Activated CD4-positive, alpha-beta T cell treated with anti-CD3 and anti-CD28 coated beads, Interleukin-2, amount 50 U/mL, for 16 hours (primary cell): ENCODE measurements around the gene AFTPH.

Experiments
- DNase-seq: peaks from one replicate; pipeline ENCODE4 v3.0.0-alpha.2; 2020

Gene AFTPH

DNA sequence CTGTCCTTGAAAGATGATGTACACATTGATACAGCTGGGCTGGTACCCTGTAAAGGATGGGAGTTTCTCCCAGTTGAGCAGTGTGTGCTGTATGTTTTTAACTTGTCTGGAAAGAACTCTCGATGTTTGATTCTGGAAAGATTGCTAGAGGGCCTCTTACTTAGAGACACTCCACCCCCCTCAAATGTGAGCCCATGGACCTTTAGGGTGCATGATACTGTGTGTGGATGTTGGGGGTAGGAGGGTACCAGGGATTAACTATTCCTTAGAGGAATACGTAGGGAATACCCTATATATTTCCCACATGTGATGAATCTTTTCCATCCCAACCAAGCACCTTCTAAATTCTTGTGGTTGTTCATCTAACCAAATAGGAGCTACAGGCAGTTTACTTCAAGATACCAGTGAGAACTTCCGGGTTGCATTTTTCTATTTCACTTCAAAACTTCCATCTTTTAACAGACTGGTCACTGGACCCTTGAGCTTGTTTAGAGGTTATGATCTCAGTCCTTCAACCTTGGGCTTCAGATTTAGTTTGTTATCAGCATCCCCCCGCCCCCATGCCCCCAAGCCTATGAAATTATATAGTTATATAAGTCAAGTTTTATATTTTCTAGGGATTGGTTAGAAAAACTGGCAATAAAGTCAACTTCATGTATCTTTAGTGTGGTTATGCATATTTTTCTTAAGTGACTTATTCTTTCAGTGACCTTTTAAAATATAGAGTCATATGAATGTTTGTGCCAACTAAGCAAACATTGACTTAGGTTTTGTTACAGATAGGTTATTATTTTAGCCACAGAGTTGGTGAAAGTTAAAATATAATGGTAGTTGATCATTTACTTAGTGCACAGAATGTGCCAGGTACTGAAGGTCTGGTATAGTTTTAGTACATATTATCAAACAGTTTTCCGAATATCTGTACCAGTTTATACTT lies 18.2 kb downstream of the AFTPH start:
- DNase-seq, result no peak

DNA sequence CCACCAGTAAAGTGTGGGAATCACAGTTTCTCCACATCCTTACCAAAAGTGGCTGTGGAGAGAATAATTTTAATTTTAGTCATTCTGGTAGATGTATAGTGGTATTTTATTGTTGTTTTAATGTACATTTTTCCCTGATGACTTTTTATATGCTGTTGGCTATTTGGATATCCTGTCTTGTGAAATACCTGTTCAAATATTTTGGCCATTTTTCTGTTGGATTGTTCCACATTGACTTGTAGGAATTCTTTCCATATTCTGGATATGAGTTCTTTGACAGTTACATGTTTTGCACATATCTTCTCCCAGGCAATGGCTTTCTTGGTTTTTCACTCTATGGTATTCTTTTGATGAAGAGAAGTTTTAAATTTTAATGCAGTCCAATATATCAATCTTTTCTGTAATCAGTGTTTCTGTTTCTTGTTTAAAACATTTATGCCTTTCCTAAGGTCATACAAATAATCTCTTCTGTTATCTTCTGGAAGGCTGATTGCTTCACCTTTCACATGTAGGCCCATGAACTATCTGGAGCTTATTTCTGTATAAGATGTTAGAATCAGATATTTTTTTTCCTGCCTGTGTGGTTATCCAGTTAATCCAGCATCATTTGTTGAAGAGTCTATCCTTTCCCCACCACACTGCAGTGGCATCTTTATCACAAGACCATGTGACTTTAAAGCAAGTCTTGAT lies 19.0 kb downstream of the AFTPH start:
- DNase-seq, result no peak

DNA sequence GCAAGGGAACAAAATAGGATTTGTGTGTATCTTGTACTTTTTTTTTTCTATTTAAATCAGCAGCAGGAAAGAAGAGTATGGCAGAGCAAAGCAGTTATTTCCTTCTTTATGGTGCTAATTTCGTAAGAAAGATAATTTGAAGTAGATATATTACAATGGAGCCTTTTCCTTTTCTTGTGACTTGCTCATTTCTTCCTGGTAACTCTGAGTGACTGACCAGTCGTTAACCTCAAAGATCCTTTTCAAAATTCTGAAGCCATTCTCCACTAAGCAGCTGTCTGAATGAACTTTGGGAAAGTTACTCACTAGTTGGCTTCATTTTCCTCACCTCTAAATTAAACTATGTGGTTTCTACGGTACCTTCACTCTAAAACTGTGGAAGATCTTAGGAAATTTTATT lies 24.6 kb downstream of the AFTPH start:
- DNase-seq, result no peak

DNA sequence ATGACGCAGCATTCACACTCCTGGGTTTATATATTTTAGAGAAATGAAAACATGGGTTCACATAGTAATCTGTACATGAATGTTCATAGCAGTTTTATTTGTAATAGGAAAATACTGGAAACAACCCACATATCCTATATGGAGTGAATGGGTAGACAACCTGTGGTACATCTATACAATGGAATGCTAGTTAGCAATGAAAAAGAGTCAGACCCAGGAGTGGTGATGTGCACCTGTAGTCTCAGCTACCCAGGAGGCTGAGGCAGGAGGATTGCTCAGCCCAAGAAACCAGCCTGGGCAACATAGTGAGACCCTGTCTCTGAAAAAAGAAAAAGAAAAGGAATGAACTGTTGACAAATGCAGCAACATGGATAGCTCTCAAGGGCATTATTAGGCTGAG lies 25.9 kb downstream of the AFTPH start:
- no peak for DNase-seq

DNA sequence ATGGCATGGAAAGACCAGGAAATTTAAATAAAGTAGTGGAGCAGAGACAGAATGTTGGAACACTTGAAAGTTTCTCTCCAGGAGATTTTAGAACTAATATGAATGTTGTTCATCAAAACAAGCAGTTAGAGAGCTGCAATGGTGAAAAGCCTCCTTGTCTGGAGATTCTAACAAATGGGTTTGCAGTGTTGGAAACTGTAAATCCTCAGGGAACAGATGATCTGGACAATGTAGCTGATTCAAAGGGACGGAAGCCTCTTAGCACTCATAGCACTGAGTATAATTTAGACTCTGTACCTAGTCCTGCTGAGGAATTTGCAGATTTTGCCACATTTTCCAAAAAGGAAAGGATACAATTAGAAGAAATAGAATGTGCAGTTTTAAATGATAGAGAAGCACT lies 27.7 kb downstream of the AFTPH start:
- no peak for DNase-seq

- no peak for DNase-seq
Measured at GRCh38 chr2:64554117-64554516, 30.0 kb downstream of the AFTPH start.

GRCh38 chr2:64558445-64559081 lies 34.4 kb downstream of the AFTPH start:
- no peak for DNase-seq

DNA sequence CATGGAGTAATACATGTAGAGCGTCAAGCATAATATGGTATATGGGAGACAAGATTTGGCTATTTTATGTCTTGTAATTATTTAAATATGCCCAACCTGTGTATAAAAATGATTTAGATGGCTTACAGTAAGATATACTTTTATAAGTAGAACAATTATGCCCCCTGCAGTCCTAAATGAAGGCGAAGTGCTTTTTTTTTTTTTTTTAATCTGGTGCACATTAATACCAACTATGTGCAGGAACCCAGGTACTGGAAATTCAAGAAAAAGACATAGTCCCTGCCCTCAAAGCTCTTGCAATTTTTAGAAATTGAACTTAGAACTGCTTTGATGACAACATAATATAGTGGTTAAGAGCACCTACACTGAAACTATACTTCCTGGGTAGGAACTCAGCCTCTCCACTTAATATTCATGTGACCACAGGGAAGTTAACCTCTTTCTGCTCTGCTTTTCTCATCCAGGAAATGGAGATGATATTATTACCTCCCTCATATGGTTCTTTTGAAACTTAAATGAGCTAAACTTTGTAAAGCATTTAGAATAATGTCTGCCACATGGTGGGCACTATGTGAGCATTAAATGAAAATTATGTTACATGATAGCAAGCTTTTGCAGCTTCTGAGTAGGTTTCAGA lies 38.1 kb downstream of the AFTPH start:
- DNase-seq, result no peak

DNA sequence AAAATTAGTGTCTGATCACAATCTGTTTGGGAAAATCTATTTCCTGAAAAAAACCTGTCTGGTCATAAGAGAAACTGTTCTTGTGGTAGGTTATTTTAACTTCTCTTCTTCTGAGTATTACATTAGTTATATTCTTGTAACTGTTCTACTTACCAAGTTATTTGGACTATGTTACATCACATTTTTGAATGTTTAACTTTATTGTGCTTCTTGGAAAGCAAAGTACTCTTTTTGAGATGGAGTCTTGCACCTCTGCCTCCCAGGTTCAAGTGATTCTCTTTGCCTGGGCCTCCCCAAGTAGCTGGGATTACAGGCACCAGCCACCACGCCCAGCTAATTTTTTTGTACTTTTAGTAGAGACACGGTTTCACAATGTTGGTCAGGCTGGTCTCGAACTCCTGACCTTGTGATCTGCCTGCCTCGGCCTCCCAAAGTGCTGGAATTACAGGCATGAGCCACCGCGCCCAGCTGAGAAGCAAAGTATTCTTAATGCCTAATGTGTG lies 39.4 kb downstream of the AFTPH start:
- no peak for DNase-seq

DNA sequence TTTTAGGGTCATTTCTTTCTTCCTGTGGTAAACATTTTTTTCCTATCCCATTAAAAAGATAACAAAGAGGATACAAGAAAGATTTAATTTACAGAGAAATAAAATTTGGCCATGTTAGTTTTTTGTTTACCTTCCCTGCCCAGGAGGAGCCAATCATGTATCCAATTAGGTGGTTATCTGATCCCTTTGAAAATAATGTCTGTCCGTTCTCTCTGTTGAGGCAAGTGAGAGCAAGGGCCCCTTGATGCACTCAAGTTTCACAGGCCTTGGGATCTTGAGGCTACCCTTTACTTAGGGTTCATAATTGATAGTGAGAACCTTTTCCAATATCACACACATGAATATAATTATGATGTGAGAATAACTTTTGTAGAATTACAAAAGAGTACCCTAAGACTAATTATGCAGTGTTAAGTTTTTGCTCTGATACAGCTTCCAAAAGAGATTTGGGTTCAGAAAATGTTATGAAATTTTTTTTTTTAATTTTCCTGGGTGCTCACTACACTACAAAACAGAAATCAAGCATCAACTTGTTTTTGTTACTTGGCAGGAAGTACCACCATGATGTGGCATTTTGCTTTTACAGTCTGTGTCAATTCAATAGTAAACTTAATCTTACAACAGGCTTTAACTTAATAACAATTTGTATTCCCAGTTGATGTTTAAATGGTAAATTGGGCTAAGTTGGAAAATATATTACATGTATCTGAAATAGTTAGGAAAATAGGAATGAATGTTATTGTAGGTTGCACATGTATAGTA lies 42.0 kb downstream of the AFTPH start:
- no peak for DNase-seq

DNA sequence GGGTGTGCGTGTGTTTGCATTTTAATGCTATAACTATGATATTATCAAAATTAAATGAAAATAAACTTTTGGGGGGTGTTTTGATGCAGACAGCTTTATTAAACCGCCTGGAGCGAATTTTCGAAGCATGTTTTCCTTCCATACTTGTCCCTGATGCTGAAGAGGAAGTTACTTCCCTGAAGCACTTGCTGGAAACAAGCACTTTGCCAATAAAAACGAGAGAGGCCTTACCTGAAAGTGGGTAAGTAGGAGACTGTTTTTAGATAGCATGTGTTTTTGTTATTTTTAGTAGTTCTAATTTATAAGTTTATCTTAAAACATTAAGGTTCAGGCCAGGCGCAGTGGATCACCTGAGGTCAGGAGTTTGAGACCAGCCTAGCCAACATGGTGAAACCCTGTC lies 43.3 kb downstream of the AFTPH start:
- no peak for DNase-seq

- no peak for DNase-seq
Measured at GRCh38 chr2:64568836-64569235, 44.7 kb downstream of the AFTPH start.

DNA sequence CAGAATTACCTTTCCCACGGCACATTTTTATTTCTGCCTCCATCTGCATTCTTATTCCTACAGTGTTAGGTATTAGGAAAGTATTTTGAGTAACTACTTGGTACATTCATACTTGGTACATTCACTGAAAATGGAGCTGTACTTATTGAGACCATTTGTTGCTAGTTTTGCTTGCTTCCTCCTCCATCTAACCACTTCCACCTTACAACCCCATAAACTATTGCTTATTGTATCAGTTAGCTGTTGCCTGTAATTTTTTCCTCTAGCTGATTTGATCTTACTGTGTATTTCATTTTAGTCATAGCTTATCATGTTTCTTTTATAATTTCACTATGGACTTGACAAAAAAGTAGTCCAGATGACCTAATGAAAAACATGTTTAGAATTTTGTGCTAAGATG lies 50.7 kb downstream of the AFTPH start:
- DNase-seq, result no peak

- no peak for DNase-seq
Measured at GRCh38 chr2:64581018-64581417, 56.9 kb downstream of the AFTPH start.

- no peak for DNase-seq
Measured at GRCh38 chr2:64581777-64582539, 57.8 kb downstream of the AFTPH start.

GRCh38 chr2:64582774-64583340 lies 58.7 kb downstream of the AFTPH start:
- no peak for DNase-seq

DNA sequence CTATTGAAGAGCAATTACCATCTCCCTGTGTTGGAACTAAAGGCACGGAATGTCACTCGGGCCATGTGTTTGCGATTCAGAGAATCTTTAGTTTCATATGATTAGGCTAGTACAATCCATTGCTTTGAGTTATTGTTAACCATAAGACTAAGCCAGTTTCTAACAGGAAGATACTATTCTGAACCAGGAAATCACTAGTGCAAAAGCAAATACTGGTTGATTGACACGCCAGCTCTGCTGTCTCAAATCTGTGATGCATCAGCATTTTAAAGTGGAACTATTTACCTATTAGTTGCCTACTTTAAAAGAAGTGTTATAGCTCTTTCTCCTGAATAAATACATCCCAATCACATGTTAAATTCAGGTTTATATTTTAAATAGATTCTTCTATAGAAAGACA lies 61.9 kb downstream of the AFTPH start:
- no peak for DNase-seq

GRCh38 chr2:64586883-64587481 lies 62.9 kb downstream of the AFTPH start:
- DNase-seq, result peak; percentile 31

- no peak for DNase-seq
Measured at GRCh38 chr2:64587561-64587960, 63.4 kb downstream of the AFTPH start.

DNA sequence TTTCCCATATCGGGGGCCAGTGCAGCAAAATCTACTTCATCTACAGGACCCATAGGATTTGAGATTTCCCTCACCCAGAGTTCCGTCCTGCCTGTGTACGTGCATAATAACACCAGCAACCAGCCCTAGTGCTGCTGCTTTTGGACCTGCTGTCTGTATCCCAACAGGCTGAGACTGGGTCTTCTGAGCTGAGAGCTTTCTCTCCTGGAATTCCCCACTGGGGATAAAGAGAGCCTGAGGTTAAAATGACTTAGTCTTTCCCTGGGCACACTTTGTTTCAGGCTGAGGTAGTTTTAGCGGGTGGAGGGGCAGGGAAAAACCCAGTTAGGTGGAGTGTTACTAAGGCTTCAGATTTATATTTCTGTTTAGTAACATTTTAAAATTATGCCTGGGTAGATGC lies 67.1 kb downstream of the AFTPH start:
- no peak for DNase-seq
